ENCODE results near the gene RNF225. TPM values are rescaled to one million over a fixed set of nuclear protein-coding genes. Genes with fewer than 3 reads are reported as not detected.

The RNF225 gene
- total and polyA plus RNA-seq, 9 of the 15 experiments (the other 6 are each of a cell fraction or from before 2014, with no cell fraction given) = 0.33 TPM; not detected in 8

DNA sequence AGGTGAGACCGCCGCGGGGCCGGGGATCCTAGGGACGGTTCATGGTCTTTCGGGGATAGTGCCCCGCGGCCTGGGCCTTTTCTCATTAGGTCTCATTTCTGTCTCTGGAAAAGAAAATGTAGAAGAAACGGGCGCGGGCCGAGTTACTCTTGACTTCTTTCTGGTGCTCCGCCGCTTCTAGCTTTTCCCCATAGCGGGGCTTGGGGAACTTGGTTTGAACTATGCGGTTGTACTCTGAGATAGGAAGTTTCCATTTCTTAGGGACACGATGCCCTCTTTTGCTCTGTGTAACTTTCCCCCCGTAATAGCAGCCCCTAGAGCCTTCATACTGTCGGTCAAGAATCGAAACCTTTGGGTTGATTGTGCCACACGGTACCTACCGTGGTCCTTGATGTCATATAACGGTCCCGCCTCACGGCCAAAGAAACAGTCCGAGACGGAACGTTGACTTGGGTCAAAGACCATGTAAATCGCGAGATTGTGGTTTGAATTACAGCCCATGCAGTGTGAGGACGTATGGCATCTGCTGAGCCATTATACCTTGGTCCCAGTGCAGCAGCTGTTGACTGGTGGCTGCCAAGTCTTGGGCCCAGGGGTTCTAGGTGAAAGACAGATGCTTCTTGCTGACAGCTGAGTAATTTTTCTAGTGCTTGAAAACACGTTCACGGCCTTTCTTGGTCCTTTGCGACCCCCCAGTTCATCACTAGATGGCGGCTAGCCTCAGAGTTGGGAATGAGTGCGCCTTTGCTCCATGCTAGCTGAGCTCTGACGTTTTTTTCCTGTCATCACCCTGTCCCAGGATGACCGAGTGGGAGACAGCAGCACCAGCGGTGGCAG is 7.9 kb upstream of the RNF225 start (continued):
- TF ChIP-seq, protein P1, sequence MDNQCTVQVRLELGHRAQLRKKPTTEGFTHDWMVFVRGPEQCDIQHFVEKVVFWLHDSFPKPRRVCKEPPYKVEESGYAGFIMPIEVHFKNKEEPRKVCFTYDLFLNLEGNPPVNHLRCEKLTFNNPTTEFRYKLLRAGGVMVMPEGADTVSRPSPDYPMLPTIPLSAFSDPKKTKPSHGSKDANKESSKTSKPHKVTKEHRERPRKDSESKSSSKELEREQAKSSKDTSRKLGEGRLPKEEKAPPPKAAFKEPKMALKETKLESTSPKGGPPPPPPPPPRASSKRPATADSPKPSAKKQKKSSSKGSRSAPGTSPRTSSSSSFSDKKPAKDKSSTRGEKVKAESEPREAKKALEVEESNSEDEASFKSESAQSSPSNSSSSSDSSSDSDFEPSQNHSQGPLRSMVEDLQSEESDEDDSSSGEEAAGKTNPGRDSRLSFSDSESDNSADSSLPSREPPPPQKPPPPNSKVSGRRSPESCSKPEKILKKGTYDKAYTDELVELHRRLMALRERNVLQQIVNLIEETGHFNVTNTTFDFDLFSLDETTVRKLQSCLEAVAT (IDR thresholded peaks at IDR 0.05) = 0 out of 4 replicates have a peak, but pooled peaks of 1 of the 2 experiments have one; percentile 13
- TF ChIP-seq HDAC1 (IDR thresholded peaks at IDR 0.05) (peak in 1 of 2 experiments; percentile 66; a peak in 1 of 4 replicates), BCL6 (CRISPR knock-in tag; IDR thresholded peaks at IDR 0.05) (no peak), DIDO1 (tag; IDR thresholded peaks at IDR 0.05; ENCODE audit: low read depth) (no peak), TAF9B (IDR thresholded peaks at IDR 0.05; ENCODE audit: partially characterized antibody) (no peak), ZNF436 (CRISPR knock-in tag; IDR thresholded peaks at IDR 0.05) (no peak), FOXJ2 (tag; IDR thresholded peaks at IDR 0.05) (no peak), POLR3A (IDR thresholded peaks at IDR 0.05; ENCODE audit: borderline replicate concordance, extremely low read depth, insufficient read depth, insufficient read length) (no peak), ZNF41 (CRISPR knock-in tag; conservative IDR thresholded peaks at IDR 0.05) (no peak), CHD1 (IDR thresholded peaks at IDR 0.05; ENCODE audit: low read length) (peak; percentile 6), SP1 (CRISPR knock-in tag; IDR thresholded peaks at IDR 0.05) (peak; percentile 63; the same call in 1 of the 2 replicates), RHOXF2B (CRISPR knock-in tag; conservative IDR thresholded peaks at IDR 0.05) (no peak), ELF1 (tag; IDR thresholded peaks at IDR 0.05) (peak; percentile 71; the same call in 1 of the 2 replicates), TSC22D4 (tag; IDR thresholded peaks at IDR 0.05) (no peak), GABPA (tag; conservative IDR thresholded peaks at IDR 0.05; ENCODE audit: low read depth) (peak; percentile 89), ZNF274 (IDR thresholded peaks at IDR 0.05; ENCODE audit: borderline replicate concordance, low read depth, low read length) (no peak), HLTF (IDR thresholded peaks at IDR 0.05) (0 out of 2 replicates have a peak, but pooled peaks have one; percentile 12)
- TF ChIP-seq, protein P2, sequence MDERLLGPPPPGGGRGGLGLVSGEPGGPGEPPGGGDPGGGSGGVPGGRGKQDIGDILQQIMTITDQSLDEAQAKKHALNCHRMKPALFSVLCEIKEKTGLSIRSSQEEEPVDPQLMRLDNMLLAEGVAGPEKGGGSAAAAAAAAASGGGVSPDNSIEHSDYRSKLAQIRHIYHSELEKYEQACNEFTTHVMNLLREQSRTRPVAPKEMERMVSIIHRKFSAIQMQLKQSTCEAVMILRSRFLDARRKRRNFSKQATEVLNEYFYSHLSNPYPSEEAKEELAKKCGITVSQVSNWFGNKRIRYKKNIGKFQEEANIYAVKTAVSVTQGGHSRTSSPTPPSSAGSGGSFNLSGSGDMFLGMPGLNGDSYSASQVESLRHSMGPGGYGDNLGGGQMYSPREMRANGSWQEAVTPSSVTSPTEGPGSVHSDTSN (CRISPR knock-in tag; IDR thresholded peaks at IDR 0.05; ENCODE audit: low read depth) = no peak
- TF ChIP-seq, protein P2 (tag; conservative IDR thresholded peaks at IDR 0.05; ENCODE audit: low read depth) = 0 out of 2 replicates have a peak, but pooled peaks have one; percentile 32
- TF ChIP-seq, protein P3, sequence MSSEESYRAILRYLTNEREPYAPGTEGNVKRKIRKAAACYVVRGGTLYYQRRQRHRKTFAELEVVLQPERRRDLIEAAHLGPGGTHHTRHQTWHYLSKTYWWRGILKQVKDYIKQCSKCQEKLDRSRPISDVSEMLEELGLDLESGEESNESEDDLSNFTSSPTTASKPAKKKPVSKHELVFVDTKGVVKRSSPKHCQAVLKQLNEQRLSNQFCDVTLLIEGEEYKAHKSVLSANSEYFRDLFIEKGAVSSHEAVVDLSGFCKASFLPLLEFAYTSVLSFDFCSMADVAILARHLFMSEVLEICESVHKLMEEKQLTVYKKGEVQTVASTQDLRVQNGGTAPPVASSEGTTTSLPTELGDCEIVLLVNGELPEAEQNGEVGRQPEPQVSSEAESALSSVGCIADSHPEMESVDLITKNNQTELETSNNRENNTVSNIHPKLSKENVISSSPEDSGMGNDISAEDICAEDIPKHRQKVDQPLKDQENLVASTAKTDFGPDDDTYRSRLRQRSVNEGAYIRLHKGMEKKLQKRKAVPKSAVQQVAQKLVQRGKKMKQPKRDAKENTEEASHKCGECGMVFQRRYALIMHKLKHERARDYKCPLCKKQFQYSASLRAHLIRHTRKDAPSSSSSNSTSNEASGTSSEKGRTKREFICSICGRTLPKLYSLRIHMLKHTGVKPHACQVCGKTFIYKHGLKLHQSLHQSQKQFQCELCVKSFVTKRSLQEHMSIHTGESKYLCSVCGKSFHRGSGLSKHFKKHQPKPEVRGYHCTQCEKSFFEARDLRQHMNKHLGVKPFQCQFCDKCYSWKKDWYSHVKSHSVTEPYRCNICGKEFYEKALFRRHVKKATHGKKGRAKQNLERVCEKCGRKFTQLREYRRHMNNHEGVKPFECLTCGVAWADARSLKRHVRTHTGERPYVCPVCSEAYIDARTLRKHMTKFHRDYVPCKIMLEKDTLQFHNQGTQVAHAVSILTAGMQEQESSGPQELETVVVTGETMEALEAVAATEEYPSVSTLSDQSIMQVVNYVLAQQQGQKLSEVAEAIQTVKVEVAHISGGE (CRISPR knock-in tag; IDR thresholded peaks at IDR 0.05) = peak in 1 of 3 experiments; percentile 36; a peak in 1 of 6 replicates
